T1000 (cell line): Measurements from ENCODE around the gene LARP4B.

Experiments used
- DNase-seq: peaks from one replicate; lab custom pipeline; 2025; ENCODE audit warnings: mixed read lengths; lab: John Stamatoyannopoulos, UW

Gene LARP4B

GRCh38 chr10:867807-868206 lies 63.7 kb downstream of the LARP4B start:
- no peak for DNase-seq

- no peak for DNase-seq
These were observed 64.9 kb downstream of the LARP4B start for GRCh38 chr10:866577-866941.

- DNase-seq: no peak
These were observed 65.5 kb downstream of the LARP4B start for GRCh38 chr10:865924-866576.

GRCh38 chr10:865257-865656 lies 66.2 kb downstream of the LARP4B start:
- DNase-seq: no peak

GRCh38 chr10:860519-860918 lies 71.0 kb downstream of the LARP4B start:
- no peak for DNase-seq

- no peak for DNase-seq
These were observed 74.9 kb downstream of the LARP4B start for GRCh38 chr10:856416-857157.

GRCh38 chr10:855671-856070 lies 75.8 kb downstream of the LARP4B start:
- no peak for DNase-seq

- DNase-seq: no peak
These were observed 76.4 kb downstream of the LARP4B start for GRCh38 chr10:855079-855478.

- DNase-seq: no peak
These were observed 78.5 kb downstream of the LARP4B start for GRCh38 chr10:853017-853416.

- DNase-seq: no peak
These were observed 79.1 kb downstream of the LARP4B start for GRCh38 chr10:852386-852785.

GRCh38 chr10:851901-852300 lies 79.6 kb downstream of the LARP4B start:
- DNase-seq: no peak

- no peak for DNase-seq
These were observed 81.4 kb downstream of the LARP4B start for GRCh38 chr10:850093-850492.

GRCh38 chr10:847868-848267 lies 83.6 kb downstream of the LARP4B start:
- no peak for DNase-seq

- DNase-seq: no peak
These were observed 85.3 kb downstream of the LARP4B start for GRCh38 chr10:846126-846685.

GRCh38 chr10:845526-845925 lies 86.0 kb downstream of the LARP4B start:
- no peak for DNase-seq

- no peak for DNase-seq
These were observed 87.0 kb downstream of the LARP4B start for GRCh38 chr10:844552-844951.

GRCh38 chr10:843703-844102 lies 87.8 kb downstream of the LARP4B start:
- no peak for DNase-seq

GRCh38 chr10:842795-843194 lies 88.7 kb downstream of the LARP4B start:
- DNase-seq: no peak

- DNase-seq: no peak
These were observed 90.0 kb downstream of the LARP4B start for GRCh38 chr10:841535-841934.

- no peak for DNase-seq
These were observed 91.8 kb downstream of the LARP4B start for GRCh38 chr10:839550-840205.

GRCh38 chr10:836782-837181 lies 94.7 kb downstream of the LARP4B start:
- DNase-seq: no peak

GRCh38 chr10:834493-834892 lies 97.0 kb downstream of the LARP4B start:
- no peak for DNase-seq

- DNase-seq: no peak
These were observed 102.3 kb downstream of the LARP4B start for GRCh38 chr10:829241-829640.
